ENCODE measurements around the gene MUC3A.
"Not testable (repeated sequence)": the region's sequence is repeated elsewhere in the genome, so short reads cannot be mapped to it uniquely, and the experiment has no call there.

Gene MUC3A

GRCh38 chr7:100949227-100949932 lies at the start of gene MUC3A:
Gene MUC3A, plus strand, starts transcription at chr7:100949534. Its CDS starts 91 bp downstream, at chr7:100949625.
- no peak for DNase-seq

DNA sequence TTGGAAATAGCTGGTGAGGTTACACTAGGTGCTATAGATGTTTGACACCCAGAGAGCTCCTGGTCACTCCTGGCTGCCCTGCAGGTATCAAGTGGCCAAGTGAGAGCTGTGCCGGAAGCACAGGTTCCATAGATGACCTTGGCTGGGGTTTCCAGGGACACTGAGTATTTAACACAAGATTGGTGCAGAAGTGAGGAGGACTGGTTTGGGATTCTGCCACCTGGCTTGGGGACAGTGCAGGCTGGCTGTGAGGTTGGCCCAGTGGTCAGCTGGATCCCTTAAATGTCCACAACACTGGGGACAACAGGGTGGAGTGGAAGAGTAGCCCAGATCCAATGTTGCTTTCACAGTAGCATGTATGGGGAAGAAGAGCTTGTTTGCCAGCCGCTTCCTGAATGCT lies 48.4 kb upstream of the MUC3A start:
- no peak for DNase-seq

DNA sequence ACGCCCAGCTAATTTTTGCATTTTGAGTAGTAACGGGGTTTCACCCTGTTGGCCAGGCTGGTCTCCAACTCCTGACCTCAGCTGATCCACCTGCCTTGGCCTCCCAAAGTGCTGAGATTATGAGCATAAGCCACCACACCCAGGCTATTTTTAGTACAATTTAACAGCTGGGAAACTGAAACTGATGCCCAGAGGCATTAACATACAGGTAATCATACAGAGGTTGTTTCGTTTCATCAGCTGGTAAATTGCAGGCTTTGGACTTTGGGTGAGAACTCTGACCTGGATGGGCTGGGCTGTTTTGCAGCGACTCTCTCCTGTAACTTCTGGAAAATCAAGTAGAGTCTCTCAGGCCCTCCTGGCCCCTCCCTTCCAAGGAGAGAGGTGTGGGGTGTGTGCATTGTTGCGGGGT lies 47.4 kb upstream of the MUC3A start:
- no peak for DNase-seq

GRCh38 chr7:100902638-100903037 lies 46.7 kb upstream of the MUC3A start:
- DNase-seq = no peak

- no peak for DNase-seq
Measured at GRCh38 chr7:100908512-100908911, 40.8 kb upstream of the MUC3A start.

DNA sequence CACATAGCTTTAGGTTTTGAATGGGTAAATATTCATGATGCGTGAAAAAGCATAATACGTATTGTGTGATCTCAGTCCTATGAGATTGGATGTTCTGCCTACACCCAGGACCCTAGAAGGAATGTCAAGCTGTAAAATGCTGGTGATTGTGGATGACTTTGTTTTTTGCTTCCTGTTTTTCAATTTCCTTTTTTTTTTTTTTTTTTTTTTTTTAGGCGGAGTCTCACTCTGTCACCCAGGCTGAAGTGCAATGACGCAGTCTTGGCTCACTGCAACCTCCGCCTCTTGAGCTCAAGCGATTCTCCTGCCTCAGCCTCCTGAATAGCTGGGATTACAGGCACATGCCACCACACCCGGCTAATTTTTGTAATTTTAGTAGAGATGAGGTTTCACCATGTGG lies 38.9 kb upstream of the MUC3A start:
- not testable (repeated sequence) for DNase-seq

DNA sequence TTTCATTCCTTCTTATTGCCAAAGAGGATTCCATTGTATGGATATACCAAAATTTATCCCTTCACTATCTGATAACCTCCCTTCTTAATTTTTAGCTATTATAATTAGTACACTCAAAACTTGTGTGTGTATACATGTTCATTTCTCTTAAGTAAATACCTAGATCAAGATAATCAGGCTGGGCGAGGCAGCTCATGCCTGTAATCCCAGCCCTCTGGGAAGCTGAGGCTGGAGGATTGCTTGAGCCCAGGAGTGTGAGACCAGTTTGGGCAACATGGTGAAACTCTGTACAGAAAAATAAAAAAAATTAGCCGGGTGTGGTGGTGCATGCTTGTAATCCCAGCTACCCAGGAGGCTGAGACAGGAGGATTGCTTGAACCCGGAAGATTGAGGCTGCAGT lies 37.9 kb upstream of the MUC3A start:
- no peak for DNase-seq

GRCh38 chr7:100914208-100914878 lies 35.0 kb upstream of the MUC3A start:
- DNase-seq = no peak

- no peak for DNase-seq
Measured at GRCh38 chr7:100914879-100915447, 34.4 kb upstream of the MUC3A start.

GRCh38 chr7:100919335-100919734 lies 30.0 kb upstream of the MUC3A start:
- DNase-seq = not testable (repeated sequence)

DNA sequence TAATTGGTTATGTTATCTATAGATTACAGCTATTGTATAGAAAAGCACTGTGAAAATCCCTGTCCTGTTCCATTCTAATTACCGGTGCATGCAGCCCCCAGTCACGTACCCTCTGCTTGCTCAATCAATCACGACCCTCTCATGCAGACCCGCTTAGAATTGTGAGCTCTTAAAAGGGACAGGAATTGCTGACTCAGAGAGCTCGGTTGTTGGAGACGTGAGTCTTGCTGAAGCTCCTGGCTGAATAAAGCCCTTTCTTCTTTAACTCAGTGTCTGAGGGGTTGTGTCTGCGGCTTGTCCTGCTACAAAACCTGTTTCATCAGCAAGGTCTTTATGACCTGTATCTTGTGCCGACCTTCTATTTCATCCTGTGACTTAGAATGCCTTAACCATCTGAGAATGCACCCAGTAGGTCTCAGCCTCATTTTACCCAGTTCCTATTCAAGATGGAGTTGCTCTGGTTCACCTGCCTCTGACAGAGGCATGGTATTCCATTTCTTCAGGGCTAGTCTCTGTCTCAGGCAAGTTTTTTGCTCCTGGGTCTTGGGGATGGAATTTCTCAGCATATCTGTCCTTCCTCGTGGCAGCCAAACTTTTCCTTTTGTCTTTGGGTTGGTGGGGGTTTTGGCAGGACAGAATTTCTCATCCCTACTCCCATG lies 29.4 kb upstream of the MUC3A start:
- DNase-seq = not testable (repeated sequence)

GRCh38 chr7:100921039-100921438 lies 28.3 kb upstream of the MUC3A start:
- DNase-seq = no peak

GRCh38 chr7:100923616-100924015 lies 25.7 kb upstream of the MUC3A start:
- DNase-seq = not testable (repeated sequence)

DNA sequence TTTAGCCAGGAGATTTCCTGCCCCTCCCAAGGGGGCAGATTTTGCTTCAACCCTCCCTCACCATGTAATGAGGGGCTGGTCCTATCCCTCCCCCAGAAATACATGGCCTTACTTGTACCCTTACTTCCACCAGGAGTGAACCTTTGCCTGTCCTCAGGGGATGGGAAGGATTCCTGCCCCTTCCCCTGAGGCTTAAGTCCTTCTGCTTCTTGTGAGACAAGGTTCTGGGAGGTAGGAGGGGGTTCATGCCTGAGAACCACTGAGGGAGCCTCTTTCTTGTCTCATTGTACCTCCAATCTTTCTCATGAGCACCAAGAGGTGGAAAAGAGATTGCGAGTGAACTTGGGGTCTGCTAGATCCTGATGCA lies 19.5 kb upstream of the MUC3A start:
- DNase-seq = no peak

DNA sequence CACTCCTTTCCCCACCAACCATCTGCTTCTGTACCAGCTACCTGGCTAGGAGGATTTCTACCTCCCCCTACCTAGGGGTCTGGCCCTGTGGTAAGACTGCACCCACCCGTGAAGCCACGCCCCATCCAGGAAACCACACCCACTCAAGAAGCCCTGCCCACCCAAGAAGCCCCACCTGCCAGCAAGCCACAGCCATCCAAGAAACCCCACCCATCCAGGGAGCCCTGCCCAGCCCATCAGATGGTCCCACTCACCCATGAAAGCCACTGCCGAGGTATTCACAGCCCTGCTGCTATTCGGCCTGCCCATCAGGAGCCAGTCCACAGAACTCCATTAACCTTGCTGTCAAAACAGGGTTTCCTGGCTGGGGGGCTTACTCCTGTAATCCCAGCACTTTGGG lies 15.6 kb upstream of the MUC3A start:
- no peak for DNase-seq

- not testable (repeated sequence) for DNase-seq
Measured at GRCh38 chr7:100935381-100935780, 14.0 kb upstream of the MUC3A start.

DNA sequence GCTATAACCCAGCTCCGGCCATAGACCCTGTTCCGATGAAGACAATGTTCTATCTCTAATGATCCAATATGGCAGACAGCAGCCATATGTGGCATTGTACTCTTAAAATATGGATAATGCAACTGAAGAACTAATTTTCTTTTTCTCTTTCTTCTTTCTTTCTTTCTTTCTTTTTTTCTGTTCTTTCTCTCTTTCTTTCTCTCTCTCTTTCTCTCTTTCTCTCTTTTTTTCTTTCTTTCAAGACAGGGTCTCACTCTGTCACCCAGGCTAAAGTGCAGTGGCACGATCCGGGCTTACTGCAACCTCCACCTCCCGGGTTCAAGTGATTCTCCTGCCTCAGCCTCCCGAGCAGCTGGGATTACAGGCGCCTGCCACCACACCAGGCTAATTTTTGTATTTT lies 13.2 kb upstream of the MUC3A start:
- DNase-seq = not testable (repeated sequence)

- no peak for DNase-seq
Measured at GRCh38 chr7:100942045-100942774, 7.1 kb upstream of the MUC3A start.

- DNase-seq = peak; percentile 91
Measured at GRCh38 chr7:100943693-100944092, 5.6 kb upstream of the MUC3A start.

GRCh38 chr7:100944138-100944537 lies 5.2 kb upstream of the MUC3A start:
- DNase-seq = no peak

- no peak for DNase-seq
Measured at GRCh38 chr7:100946111-100946510, 3.2 kb upstream of the MUC3A start.

DNA sequence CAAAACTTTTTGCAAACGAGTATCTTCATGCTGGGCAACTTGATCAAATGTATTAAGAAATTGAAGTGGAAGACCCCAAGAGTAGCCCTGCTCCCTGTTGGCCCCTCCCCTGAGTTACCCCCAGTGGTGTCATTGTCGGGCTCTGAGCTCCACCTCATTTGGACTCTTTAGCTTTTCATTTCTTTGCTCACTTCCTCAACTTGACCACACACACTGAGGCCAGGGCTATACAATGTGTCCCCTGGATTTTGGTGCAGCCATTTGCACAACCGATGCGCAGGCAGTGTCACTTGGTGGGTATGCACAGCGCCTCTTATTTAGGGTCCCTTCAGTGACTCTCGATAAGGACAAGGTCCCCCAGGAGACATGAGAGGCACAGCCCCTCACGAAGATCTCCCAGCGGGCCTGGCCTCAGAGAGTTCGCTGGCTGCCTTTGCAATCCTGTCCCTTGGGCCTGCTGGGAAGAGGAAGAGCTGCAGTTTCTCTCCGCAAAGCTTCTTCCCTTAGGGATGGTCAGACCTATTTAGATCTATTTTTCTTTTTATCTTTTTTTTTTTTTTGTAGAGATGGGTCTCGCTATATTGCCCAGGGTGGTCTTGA lies 2.5 kb upstream of the MUC3A start:
- DNase-seq = no peak

DNA sequence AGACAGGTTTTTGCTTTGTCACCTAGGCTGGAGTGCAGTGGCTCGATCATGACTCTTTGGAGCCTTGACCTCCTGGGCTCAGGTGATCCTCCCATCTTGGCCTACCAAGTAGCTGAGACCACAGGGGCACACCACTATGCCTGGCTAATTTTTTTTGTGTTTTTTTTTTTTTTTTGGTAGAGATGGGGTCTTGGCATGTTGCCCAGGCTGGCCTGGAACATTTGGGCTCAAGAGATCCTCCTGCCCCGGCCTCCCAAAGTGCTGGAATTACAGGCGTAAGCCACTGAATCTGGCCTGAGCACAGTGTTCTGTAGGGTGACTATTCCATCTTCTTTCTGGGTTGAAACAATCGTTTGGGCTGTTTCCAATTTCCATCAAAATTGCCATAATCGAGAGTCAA lies 1.5 kb upstream of the MUC3A start:
- DNase-seq = no peak
